ENCODE results near the gene DMXL2. TPM values are rescaled to one million over a fixed set of nuclear protein-coding genes. Genes with fewer than 3 reads are reported as not detected.

Gene DMXL2
- total and polyA plus RNA-seq, 9 of the 15 experiments (the other 6 are each of a cell fraction or from before 2014, with no cell fraction given) = 9.3 to 57.7 (median 30.7) TPM

DNA sequence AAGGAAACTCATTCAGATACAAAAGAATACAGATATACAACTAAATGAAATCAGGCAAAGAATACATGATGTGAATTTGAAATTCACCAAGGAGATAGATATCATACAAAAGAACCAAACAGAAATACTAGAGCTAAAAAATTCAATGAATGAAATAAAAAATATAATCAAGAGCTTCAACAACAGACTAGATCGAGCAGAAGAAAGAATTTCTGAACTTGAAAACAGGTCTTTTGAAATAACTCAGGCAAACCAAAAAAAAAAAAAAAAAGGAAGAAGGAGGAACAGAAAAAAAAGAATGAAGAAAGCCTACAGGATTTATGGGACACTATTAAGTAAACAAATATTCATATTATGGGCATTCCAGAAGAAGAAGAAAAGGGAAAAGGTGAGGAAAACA, 137.8 kb downstream of the DMXL2 start (continued):
- TF ChIP-seq XRCC5 (IDR thresholded peaks at IDR 0.05; ENCODE audit: low read depth, low read length) = no peak
- TF ChIP-seq, protein P1, sequence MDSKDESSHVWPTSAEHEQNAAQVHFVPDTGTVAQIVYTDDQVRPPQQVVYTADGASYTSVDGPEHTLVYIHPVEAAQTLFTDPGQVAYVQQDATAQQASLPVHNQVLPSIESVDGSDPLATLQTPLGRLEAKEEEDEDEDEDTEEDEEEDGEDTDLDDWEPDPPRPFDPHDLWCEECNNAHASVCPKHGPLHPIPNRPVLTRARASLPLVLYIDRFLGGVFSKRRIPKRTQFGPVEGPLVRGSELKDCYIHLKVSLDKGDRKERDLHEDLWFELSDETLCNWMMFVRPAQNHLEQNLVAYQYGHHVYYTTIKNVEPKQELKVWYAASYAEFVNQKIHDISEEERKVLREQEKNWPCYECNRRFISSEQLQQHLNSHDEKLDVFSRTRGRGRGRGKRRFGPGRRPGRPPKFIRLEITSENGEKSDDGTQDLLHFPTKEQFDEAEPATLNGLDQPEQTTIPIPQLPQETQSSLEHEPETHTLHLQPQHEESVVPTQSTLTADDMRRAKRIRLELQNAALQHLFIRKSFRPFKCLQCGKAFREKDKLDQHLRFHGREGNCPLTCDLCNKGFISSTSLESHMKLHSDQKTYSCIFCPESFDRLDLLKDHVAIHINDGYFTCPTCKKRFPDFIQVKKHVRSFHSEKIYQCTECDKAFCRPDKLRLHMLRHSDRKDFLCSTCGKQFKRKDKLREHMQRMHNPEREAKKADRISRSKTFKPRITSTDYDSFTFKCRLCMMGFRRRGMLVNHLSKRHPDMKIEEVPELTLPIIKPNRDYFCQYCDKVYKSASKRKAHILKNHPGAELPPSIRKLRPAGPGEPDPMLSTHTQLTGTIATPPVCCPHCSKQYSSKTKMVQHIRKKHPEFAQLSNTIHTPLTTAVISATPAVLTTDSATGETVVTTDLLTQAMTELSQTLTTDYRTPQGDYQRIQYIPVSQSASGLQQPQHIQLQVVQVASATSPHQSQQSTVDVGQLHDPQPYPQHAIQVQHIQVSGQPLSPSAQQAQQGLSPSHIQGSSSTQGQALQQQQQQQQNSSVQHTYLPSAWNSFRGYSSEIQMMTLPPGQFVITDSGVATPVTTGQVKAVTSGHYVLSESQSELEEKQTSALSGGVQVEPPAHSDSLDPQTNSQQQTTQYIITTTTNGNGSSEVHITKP (IDR thresholded peaks at IDR 0.05; ENCODE audit: partially characterized antibody) = no peak
- TF ChIP-seq, protein P2, sequence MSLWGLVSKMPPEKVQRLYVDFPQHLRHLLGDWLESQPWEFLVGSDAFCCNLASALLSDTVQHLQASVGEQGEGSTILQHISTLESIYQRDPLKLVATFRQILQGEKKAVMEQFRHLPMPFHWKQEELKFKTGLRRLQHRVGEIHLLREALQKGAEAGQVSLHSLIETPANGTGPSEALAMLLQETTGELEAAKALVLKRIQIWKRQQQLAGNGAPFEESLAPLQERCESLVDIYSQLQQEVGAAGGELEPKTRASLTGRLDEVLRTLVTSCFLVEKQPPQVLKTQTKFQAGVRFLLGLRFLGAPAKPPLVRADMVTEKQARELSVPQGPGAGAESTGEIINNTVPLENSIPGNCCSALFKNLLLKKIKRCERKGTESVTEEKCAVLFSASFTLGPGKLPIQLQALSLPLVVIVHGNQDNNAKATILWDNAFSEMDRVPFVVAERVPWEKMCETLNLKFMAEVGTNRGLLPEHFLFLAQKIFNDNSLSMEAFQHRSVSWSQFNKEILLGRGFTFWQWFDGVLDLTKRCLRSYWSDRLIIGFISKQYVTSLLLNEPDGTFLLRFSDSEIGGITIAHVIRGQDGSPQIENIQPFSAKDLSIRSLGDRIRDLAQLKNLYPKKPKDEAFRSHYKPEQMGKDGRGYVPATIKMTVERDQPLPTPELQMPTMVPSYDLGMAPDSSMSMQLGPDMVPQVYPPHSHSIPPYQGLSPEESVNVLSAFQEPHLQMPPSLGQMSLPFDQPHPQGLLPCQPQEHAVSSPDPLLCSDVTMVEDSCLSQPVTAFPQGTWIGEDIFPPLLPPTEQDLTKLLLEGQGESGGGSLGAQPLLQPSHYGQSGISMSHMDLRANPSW (CRISPR knock-in tag; IDR thresholded peaks at IDR 0.05) = no peak
- no peak for TF ChIP-seq SIRT6 (IDR thresholded peaks at IDR 0.05; ENCODE audit: low read depth, low read length)
- TF ChIP-seq PHB2 (IDR thresholded peaks at IDR 0.05; ENCODE audit: low read depth) = no peak
- TF ChIP-seq ESRRB (CRISPR knock-in tag; IDR thresholded peaks at IDR 0.05; ENCODE audit: borderline replicate concordance) = no peak
- TF ChIP-seq, protein P3, sequence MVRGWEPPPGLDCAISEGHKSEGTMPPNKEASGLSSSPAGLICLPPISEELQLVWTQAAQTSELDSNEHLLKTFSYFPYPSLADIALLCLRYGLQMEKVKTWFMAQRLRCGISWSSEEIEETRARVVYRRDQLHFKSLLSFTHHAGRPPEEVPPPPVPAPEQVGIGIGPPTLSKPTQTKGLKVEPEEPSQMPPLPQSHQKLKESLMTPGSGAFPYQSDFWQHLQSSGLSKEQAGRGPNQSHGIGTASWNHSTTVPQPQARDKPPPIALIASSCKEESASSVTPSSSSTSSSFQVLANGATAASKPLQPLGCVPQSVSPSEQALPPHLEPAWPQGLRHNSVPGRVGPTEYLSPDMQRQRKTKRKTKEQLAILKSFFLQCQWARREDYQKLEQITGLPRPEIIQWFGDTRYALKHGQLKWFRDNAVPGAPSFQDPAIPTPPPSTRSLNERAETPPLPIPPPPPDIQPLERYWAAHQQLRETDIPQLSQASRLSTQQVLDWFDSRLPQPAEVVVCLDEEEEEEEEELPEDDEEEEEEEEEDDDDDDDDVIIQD (CRISPR knock-in tag; IDR thresholded peaks at IDR 0.05) = no peak
- no peak for TF ChIP-seq OTX1 (CRISPR knock-in tag; IDR thresholded peaks at IDR 0.05)
- TF ChIP-seq MEF2D (tag; conservative IDR thresholded peaks at IDR 0.05; ENCODE audit: low read depth) = no peak
- no peak for TF ChIP-seq U2AF1 (optimal IDR thresholded peaks at IDR 0.05; ENCODE audit: low read depth, low read length)
- TF ChIP-seq ZNF644 (tag; IDR thresholded peaks at IDR 0.05; ENCODE audit: low read depth) = no peak
- TF ChIP-seq YY1 (IDR thresholded peaks at IDR 0.05; ENCODE audit: borderline replicate concordance in 1 of 3, control insufficient read depth in 1 of 3, extremely low read depth in 1 of 3, insufficient read depth in 3 of 3, insufficient read length in 1 of 3, insufficient replicate concordance in 2 of 3, low read depth in 1 of 3, low read length in 2 of 3) = no peak
- peak; percentile 54; the same call in 1 of the 2 replicates for TF ChIP-seq CBX5 (IDR thresholded peaks at IDR 0.05; ENCODE audit: borderline replicate concordance, low read depth)
- no peak for TF ChIP-seq ZNF184 (CRISPR knock-in tag; IDR thresholded peaks at IDR 0.05)
- no peak for TF ChIP-seq TAF15 (IDR thresholded peaks at IDR 0.05; ENCODE audit: low read depth, low read length)
- TF ChIP-seq, protein P4, sequence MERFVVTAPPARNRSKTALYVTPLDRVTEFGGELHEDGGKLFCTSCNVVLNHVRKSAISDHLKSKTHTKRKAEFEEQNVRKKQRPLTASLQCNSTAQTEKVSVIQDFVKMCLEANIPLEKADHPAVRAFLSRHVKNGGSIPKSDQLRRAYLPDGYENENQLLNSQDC (CRISPR knock-in tag; IDR thresholded peaks at IDR 0.05) = no peak
- TF ChIP-seq ZC3H8 (IDR thresholded peaks at IDR 0.05) = no peak
- TF ChIP-seq TBP (optimal IDR thresholded peaks at IDR 0.05; ENCODE audit: low read depth, low read length) = no peak
- TF ChIP-seq, protein P5, sequence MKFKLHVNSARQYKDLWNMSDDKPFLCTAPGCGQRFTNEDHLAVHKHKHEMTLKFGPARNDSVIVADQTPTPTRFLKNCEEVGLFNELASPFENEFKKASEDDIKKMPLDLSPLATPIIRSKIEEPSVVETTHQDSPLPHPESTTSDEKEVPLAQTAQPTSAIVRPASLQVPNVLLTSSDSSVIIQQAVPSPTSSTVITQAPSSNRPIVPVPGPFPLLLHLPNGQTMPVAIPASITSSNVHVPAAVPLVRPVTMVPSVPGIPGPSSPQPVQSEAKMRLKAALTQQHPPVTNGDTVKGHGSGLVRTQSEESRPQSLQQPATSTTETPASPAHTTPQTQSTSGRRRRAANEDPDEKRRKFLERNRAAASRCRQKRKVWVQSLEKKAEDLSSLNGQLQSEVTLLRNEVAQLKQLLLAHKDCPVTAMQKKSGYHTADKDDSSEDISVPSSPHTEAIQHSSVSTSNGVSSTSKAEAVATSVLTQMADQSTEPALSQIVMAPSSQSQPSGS (CRISPR knock-in tag; IDR thresholded peaks at IDR 0.05) = no peak
- 0 out of 4 replicates have a peak, but pooled peaks of 1 of the 2 experiments have one; percentile 68 for TF ChIP-seq ARNT (IDR thresholded peaks at IDR 0.05)
